NOMO-1 treated with DMSO at 0.1 percent for 48 hours (cell line): ENCODE data around the gene GNAO1.

Source experiments
- DNase-seq: peaks from one replicate; lab custom pipeline; 2025; ENCODE audit not compliant: unreplicated experiment; lab: John Stamatoyannopoulos, UW

GNAO1 gene

DNA sequence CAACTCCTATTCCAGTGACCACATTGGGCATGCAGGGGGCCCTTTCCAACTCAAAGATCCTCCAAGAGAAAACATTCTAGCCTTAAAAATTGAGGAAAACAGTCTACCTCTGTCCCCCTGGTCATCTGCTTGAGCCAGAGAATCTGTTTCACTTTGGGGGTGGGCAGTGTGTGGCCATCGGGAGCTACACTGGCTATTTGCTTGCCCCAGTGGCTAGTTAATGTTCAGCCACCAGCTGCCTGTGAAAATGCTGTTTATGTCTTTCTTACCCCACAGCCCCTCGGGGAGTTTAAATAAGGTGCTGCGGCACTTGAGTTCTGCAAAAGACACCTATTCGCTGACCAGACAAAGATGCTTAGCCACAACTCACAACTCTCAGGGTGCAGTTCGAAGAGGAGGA, 43.4 kb downstream of the GNAO1 start:
- DNase-seq: no peak

- no peak for DNase-seq
Observed at GRCh38 chr16:56237451-56237930, 46.2 kb downstream of the GNAO1 start.

- no peak for DNase-seq
Observed at GRCh38 chr16:56238188-56238587, 46.9 kb downstream of the GNAO1 start.

DNA sequence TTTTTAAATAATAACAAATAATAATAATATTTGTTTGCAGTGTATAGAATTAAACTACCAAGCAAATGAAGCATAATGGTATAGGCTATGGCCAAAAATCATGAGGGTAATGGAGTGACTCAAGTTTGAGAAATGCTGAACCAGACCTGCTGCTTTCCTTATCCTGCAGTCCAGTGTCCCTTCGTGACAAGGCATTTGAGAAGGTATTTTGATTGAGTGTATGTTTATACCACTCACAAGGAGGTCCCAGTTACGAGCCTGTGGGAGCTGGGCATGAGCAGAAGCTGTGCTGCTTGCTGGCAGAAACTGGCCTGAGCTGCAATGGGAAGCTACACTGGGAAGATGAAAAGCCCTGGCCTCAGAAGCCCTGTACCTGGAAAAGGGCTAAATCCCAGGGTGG, 50.3 kb downstream of the GNAO1 start:
- no peak for DNase-seq

DNA sequence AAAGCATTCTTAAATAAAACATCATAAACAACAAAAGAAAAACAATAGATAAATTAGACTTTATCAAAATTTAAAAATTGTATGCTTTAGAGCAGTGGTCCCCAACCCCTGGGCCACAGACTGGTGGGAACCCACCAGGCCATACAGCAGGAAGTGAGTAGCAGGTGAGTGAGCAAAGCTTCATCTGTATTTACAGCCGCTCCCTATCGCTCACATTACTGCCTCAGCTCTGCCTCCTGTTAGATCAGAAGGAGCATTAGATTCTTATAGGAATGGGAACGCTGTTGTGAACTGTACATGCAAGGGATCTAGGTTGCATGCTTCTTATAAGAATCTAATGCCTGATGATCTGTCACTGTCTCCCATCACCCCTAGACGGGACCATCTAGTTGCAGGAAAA, 51.5 kb downstream of the GNAO1 start:
- DNase-seq: no peak

DNA sequence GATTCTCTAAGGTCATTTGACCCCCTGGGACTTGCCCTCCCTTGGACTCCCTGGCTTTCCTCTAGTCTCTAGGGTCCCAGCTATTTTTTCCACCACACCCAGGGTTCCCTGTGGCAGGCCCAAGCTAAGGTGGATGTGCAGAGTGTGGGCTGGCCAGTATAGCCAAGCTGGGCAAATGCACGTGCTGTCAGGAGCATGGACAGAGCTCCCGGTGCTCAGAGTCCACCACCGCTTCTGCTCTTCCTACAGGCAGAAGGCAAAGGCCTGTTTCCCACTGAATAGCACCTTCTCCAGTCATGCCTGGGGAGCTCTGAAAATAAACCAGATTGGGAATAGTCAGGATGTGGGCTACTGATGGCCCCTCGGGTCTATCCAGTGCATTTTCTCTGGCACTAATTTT, 53.3 kb downstream of the GNAO1 start:
- DNase-seq: no peak

DNA sequence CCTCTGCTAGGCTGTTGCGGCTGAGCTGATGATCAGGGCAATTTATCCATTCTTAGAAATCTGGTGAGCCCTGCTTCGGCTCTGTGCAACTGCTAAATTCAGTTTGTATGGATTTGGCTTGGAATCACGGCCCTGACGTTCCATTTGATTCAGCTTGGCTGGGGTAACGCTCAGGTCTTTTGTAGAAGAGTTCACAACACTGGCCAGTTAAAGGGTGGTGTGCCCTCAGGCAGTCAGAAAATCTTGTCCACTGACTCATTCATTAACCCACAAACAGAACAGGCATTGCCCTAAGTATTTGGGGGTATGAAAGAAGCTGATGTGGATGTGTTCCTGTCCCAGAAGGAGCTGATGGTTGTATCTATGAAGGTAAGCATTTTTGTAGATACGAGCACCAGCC, 53.9 kb downstream of the GNAO1 start:
- DNase-seq: no peak

DNA sequence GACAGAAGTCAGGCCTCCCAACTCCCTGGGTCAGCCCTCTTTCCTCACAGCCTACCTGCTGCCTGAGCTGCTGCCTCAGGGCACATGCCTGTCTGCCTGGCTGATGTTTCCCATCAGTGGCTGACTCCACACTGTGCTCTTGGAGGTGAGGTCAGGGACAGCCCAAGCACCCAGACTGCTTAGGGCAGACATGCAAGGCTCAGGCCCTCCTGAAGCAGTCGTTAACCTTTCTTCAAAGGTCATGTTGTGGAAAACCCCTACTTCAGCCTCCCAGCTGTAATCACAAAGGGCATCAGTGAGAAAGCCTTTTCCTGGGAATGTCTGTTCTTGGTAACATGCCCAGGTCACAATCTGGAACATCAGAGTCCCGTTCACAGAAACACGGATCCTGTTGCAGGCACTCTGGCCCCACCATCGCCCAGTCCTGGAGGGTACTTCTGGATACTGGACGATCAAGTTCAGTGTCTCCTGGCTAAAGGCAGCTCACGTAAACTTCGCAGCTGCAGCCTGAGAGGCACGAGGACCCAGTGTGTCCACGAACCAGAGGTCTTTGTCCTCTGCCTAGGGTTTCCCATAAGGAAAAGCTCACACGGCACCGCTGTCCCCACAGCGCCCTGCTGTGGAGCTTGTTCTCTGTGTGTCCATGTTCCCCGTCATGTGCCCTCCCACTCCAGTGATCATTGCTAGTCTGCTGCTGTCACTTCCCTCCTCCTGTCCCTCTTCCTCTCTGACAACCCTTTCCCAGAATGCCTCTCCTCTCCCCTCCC, 54.9 kb downstream of the GNAO1 start:
- no peak for DNase-seq

- DNase-seq: no peak
Observed at GRCh38 chr16:56247018-56247417, 55.7 kb downstream of the GNAO1 start.

DNA sequence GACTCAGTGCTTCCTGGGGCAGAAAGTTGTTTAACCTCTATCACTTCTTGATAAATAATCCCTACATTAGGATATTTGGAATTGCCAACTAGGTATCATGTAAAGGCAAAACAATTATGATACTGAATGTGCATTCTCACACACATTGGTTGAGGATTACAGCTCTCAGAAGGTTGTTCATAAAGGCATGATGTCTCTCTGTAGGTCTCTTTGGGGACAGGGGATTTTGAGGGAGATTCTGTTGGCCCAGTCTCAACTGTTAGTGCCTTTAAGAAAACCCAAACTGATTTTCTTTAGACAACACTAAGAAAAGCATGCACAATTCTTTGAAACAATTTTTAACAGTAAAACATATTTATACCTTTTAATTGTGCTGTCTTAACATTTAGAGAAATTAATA, 56.5 kb downstream of the GNAO1 start:
- DNase-seq: no peak

DNA sequence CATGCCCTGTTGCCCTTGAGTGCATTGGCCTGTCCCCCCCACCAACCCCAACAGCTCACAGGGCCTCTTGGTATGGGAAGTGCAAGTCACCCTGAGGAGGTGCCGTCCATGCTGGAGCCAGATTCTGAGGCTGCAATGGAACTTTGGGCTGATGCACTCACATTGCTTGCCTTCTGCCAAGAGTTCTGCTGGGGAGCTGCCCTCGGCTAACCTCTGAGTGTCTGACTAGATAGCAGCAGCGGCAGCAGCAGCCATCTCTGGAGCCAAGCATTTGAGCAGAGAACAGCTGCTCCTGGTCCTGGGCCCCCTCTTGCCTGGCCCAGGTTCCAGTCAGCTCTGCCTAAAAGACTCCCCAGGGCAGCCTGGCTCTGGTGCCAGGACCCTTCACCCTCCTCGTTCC, 61.5 kb downstream of the GNAO1 start:
- DNase-seq: no peak

DNA sequence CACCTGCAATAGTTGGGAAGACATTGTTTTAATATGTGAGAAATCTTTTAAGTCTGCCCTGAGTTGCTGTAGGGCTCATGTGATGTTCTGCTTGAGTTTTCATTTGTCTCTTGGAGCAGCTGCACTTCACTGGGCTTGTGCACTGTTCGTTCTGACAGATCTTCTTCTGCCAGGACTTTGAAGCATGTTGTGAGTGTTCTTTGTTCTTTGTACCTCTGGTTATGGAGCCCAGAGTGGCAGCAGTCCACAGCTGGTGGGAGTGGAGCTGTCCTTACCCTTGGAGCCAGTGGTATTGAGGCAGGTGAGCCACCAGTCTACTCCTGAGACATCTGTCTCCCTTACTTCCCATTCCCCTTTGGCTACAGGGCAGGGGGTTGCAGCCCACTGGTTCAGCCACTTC, 64.6 kb downstream of the GNAO1 start:
- DNase-seq: no peak

GRCh38 chr16:56257239-56257638, 66.0 kb downstream of the GNAO1 start:
- DNase-seq: no peak

- DNase-seq: no peak
Observed at GRCh38 chr16:56257666-56258342, 66.5 kb downstream of the GNAO1 start.

GRCh38 chr16:56258508-56259424, 67.5 kb downstream of the GNAO1 start:
- no peak for DNase-seq

DNA sequence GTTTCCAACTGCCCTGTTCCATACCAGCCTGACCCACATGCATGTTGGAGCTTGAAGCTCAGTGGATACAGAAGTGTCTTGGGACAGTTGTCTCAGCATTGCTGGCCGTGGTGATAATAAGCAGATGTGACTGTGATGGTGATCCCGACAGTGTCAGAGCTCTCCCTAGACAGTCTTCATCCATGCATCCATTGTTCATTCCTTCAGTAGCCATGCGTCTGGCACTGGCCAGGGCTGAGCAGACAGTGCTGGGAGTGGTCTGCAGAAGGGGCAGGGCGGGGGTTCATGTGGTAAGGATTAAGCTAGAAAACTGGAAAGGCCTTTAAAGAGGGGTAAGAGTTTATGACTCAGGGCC, 68.1 kb downstream of the GNAO1 start:
- no peak for DNase-seq

GRCh38 chr16:56260378-56261160, 69.3 kb downstream of the GNAO1 start:
- no peak for DNase-seq

- DNase-seq: no peak
Observed at GRCh38 chr16:56261656-56262055, 70.4 kb downstream of the GNAO1 start.

DNA sequence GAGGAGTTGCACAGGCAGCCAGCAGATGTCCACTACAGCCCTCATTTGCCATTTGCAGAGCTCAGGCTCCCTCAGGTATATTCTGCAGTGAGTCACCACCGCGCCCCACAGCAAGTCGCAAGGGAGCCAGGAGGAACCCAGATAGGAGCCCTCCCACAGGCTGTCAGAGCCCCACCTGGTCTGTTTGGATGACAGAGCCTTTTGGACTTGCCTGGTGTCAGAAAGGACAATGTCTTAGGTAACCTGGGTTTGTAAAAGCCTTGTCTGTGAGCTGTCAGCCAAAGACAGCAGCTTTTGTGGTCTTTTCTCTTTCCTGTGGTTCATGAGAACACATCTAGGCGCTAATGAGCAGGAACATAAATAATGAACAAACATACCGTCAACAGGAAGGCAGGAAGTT, 70.9 kb downstream of the GNAO1 start:
- DNase-seq: peak; percentile 24

DNA sequence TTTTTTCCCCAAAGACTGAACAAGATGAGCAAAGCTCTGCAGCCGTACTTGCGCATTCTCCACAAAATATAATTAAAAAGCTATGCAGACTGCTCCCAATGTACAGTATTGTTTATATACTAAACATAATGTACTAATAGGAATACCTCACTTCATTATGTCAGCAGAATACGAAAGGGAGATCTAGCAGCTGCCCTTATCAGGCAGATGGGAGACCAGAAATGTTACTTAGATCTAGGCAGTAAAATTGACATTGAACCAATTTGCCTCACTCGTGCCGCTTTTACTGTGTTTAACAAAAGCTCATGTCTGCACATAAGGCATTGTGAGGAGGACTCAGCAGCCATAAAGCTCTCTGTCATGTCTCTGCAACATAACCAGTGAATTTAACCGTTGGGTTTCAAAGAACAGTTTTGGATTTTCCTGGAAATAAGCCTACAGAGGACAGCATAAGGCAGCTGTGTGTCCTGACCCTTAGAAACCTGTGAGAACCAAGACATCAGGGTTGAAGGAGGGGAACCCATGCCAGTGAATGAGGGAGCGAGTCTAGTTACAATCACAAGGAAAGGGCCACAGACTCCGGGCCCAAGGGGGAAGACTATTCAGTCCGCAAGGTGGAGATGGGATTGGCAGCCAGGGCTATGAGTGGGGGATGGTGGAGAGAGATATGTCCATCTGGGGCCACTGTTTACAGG, 71.4 kb downstream of the GNAO1 start:
- DNase-seq: no peak
